GM12873 (cell line): Measurements from ENCODE around the gene VPS13C.

ENCODE experiments used
- CTCF ChIP-seq: IDR thresholded peaks from 2 replicates; pipeline ENCODE4 v1.5.1; 2012; ENCODE audit warnings: low read depth, mild to moderate bottlenecking, moderate library complexity, low read length, control low read depth; ENCODE audit not compliant: insufficient read depth; ENCODE audit errors: missing control alignments

The VPS13C gene

DNA sequence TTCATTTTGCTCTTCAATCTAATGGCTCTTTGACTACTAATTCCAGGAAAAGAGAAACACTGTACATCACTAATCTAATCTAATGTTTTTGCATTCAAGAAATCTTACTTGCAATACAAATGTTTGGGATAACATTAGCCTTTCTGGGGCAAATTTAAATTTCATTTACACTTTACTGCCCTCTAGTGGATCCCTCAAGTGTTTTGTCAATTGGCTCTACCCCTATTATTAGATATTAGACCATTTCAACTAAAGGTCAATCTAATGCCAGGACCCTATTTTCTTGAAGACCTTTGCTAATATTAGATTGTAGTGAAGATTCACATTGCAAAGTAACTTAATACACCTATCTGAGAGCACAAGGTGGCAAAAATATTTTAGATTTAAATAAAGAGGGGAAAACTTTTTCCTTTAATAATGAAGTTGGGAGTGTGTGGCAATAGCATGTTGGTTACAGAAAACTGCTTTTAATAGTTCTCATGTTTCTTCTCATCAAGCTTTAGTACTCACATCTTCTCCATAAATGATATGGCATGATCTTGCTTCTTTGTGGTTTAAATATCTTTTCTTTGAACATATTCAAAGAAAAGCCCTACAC lies 11.6 kb upstream of the VPS13C start:
- TF ChIP-seq CTCF, result peak; percentile 58

DNA sequence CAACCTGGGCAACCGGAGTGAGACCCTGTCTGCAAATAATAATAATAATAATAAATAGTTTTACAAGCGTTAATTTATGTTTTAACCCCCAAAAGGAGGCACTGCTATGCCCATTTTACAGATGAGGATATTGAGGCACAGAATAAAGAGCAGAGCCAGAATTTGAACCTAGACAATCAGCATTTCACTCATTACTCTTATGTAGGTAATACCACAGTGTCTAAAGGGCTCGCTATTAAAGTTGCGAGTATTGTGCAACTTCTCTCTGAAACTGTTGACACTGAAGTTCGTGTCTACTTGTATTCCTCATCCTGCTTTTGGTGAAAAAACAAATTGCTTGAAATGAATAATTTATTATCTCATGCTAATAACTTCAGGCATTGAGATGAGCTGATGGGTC lies 9.3 kb upstream of the VPS13C start:
- no peak for TF ChIP-seq CTCF

DNA sequence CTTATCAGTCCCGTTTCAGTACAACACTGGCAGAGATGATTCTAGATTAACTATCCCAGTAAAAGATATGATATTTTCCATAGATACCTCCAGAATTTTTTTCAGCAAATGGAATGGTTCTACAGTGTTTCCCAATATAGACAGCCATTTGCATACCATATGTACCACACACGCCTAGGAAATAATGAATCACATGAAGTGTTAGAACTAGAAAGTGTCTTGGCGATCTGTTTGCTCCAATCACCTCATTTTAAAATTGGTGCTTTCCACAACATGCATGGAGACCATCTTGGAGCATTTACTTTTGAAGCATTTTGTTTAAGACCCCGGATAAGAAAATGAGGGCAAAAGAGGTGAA lies 8.5 kb upstream of the VPS13C start:
- no peak for TF ChIP-seq CTCF

DNA sequence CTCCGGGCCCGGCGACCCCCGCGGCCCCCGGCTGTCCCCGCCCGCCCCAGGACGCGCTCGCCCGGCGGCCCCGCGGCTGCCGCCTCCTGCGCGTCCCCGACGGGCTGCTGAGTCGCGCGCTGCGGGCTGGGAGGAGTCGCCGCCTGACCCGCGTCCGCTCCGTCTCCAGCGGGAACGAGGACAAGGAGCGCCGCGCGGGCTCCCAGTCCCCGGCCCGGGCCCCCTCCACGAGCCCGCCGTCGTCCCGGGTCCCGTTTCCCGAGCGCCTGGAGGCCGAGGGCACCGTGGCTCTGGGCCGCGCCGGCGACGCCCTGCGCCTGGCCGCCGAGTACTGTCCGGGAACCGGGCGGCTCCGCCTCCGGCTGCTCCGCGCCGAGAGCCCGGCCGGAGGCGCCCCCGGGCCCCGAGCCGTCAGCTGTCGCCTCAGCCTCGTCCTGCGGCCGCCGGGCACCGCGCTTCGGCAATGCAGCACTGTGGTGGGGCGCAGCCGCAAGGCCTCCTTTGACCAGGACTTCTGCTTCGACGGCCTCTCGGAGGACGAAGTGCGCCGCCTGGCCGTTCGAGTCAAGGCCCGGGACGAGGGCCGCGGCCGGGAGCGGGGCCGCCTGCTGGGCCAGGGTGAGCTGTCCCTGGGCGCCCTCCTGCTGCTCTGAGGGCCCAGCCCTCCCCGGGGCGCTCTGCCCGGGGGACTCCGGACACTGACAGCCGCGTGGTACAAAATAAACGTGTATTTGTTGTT lies 8.0 kb upstream of the VPS13C start:
- no peak for TF ChIP-seq CTCF

DNA sequence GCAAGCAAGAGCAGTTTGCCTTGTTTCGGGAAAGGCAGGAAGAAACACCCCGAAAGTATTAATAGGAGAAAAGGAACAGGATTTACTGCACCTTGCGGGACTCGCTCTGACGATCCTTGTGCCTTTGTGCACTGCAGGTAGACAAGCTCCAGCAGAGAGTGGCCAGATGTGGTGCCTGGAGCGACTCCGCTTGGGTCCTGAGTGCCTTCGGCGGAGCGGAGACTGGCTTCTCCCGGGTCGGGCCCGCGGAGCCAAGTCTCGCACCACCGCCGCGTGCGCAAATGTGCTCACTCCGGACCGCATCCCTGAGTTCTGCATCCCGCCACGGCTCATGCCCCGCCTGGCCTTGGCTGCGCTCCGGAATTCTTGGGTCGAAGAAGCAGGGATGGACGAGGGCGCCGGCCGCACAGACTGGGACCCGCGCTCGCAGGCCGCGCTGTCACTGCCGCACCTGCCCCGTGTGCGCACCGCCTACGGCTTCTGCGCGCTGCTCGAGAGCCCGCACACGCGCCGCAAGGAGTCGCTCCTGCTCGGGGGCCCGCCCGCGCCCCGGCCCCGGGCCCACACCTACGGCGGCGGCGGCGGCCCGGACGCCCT lies 7.3 kb upstream of the VPS13C start:
- no peak for TF ChIP-seq CTCF

GRCh38 chr15:62066663-62067447 lies 6.6 kb upstream of the VPS13C start, which contains the start of gene C2CD4A:
Gene C2CD4A (plus strand): TSS chr15:62066977. CDS start chr15:62067614, 637 bp downstream.
- TF ChIP-seq CTCF, result peak; percentile 45
